GM19467 (cell line): ENCODE data around the gene DYRK1A.

Experiments used
- ATAC-seq: cut with Tn5 transposase; IDR thresholded peaks from one replicate; pipeline ENCODE4 v1.9.1; 2021; ENCODE audit warnings: mild to moderate bottlenecking, moderate library complexity; ENCODE audit not compliant: unreplicated experiment

Gene DYRK1A

GRCh38 chr21:37446552-37446951 is 80.0 kb downstream of the DYRK1A start:
- no peak for ATAC-seq

GRCh38 chr21:37447288-37447936 is 80.8 kb downstream of the DYRK1A start:
- ATAC-seq: no peak

- ATAC-seq: no peak
These were observed 82.8 kb downstream of the DYRK1A start for GRCh38 chr21:37449302-37449937.

GRCh38 chr21:37450445-37450941 is 83.9 kb downstream of the DYRK1A start:
- no peak for ATAC-seq

- no peak for ATAC-seq
These were observed 84.9 kb downstream of the DYRK1A start for GRCh38 chr21:37451446-37451845.

- no peak for ATAC-seq
These were observed 85.7 kb downstream of the DYRK1A start for GRCh38 chr21:37452227-37452626.

GRCh38 chr21:37453350-37453749 is 86.8 kb downstream of the DYRK1A start:
- ATAC-seq: no peak

- no peak for ATAC-seq
These were observed 88.4 kb downstream of the DYRK1A start for GRCh38 chr21:37454869-37455503.

- ATAC-seq: no peak
These were observed 88.9 kb downstream of the DYRK1A start for GRCh38 chr21:37455504-37455911.

GRCh38 chr21:37458669-37459276 is 92.2 kb downstream of the DYRK1A start:
- ATAC-seq: no peak

GRCh38 chr21:37459575-37459974 is 93.0 kb downstream of the DYRK1A start:
- no peak for ATAC-seq

GRCh38 chr21:37460196-37460595 is 93.6 kb downstream of the DYRK1A start:
- no peak for ATAC-seq

GRCh38 chr21:37461479-37461878 is 94.9 kb downstream of the DYRK1A start:
- no peak for ATAC-seq

- no peak for ATAC-seq
These were observed 95.7 kb downstream of the DYRK1A start for GRCh38 chr21:37462087-37462861.

- no peak for ATAC-seq
These were observed 96.7 kb downstream of the DYRK1A start for GRCh38 chr21:37463083-37463801.

GRCh38 chr21:37467082-37467481 is 100.5 kb downstream of the DYRK1A start:
- no peak for ATAC-seq

GRCh38 chr21:37468909-37469308 is 102.3 kb downstream of the DYRK1A start:
- no peak for ATAC-seq

GRCh38 chr21:37469441-37469840 is 102.9 kb downstream of the DYRK1A start:
- ATAC-seq: no peak

GRCh38 chr21:37472581-37472980 is 106.0 kb downstream of the DYRK1A start:
- no peak for ATAC-seq

- ATAC-seq: no peak
These were observed 106.9 kb downstream of the DYRK1A start for GRCh38 chr21:37473491-37473890.
